Ovary (tissue), 3 donors: Measurements from ENCODE around the gene RNF135.
"Not testable (repeated sequence)": the region's sequence is repeated elsewhere in the genome, so short reads cannot be mapped to it uniquely, and the experiment has no call there.

ENCODE experiments used
- CTCF ChIP-seq, 3 donors: fragments of 450-650 bp in 2 of 3; fragments of 200-600 bp in 1 of 3; IDR thresholded peaks; one replicate each; pipeline versions ENCODE4 v1.5.1 to v1.8.0; 2016 to 2022; ENCODE audit warnings: antibody characterized with exemption in 3 of 3, mild to moderate bottlenecking in 1 of 3
- EP300 ChIP-seq: sonication (generic); formaldehyde crosslinking; IDR thresholded peaks from one replicate; pipeline ENCODE4 v1.6.1; 2017; ENCODE audit warnings: antibody characterized with exemption
- POLR2A ChIP-seq: fragments of 450-650 bp; IDR thresholded peaks from one replicate; pipeline ENCODE4 v1.6.1; 2017; ENCODE audit warnings: antibody characterized with exemption, mild to moderate bottlenecking, moderate library complexity
- donor health status: DM: no; HTN: no; CAD: no.

GRCh38 chr17:31040837-31041236 lies 70.0 kb downstream of the RNF135 start:
- TF ChIP-seq CTCF (IDR thresholded peaks at IDR 0.05); POLR2A; EP300: not testable (repeated sequence)
